Measurements from ENCODE around the gene LPP.

LPP gene

DNA sequence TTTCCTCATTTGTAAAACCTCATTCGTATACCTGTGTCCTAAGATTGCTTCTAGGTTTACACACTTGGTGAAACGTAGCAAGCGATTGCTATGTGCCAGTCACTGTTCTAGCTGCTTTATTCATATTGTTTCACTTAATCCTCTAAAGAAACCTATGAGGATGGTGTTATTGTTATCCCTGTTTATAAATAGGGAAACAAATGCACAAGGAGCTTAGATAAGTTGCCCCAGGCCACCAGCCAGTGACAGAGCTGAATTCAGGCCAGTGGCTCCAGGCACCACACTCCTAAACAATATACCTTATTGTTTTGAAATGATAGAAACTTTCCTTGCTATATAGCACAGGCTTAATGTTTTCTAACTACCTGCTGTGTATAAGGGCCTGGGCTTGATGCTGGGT, 44.0 kb downstream of the LPP start:
- DNase-seq, result no peak

- DNase-seq, result no peak
Observed at GRCh38 chr3:188198760-188199327, 44.9 kb downstream of the LPP start.

GRCh38 chr3:188199386-188199785, 45.4 kb downstream of the LPP start:
- no peak for DNase-seq

GRCh38 chr3:188200481-188200880, 46.5 kb downstream of the LPP start:
- DNase-seq, result no peak

DNA sequence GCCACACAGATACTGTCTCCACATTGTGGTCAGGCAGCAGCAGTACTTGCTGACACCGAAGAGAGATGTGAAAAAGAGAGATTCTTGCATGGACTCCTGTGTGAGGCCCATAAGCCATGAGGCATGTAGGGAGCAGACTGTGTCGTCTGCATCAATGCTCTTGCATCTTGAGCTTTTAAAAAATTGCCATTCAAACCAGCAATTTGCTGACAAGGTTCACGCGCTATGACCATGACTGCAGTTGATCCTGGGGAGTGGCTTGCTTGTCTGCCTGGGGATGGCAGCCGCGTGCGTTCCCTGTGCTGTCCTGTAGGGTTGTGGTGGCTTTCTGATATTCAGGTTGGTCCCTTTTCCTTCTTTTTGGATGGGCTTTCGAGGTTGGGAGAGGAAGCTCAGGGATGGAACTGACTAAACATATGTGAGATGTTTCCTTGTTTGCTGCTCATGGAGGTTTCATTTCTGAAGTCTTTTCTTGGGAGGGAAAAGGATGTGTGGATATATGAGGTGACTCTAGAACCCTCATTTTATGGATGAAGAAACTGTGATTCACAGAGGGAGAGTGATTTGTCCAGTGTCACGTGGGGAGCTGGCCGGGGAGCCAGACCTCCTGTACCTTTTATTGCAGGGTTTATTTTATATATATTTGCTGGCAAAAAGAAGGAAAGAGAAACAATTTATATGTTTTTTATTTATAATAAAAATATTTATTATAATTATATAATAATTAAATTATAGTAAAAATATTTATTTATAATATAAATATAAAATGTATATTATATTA, 48.6 kb downstream of the LPP start:
- DNase-seq, result peak; percentile 39

- DNase-seq, result no peak
Observed at GRCh38 chr3:188204526-188204925, 50.6 kb downstream of the LPP start.

GRCh38 chr3:188205992-188206416, 52.0 kb downstream of the LPP start:
- DNase-seq, result no peak

DNA sequence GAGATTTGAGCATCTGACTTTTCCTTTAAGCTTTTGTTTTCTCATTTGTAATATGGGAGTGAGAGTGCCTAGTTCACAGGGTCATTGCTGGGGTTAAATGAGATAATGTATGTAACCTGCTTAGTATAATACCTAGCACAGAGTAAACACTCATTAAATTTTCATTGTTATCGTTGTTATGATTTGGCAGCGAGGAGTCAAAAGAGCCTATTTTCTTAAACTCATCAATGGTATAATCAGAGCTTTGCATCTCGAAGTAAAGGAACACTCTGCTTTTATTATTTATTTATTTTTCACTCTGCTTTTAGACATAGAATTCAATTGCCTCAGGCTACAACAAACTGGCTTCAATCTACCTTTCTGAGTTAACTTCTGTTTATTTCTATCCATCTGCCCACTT, 52.8 kb downstream of the LPP start:
- DNase-seq, result no peak

- no peak for DNase-seq
Observed at GRCh38 chr3:188207941-188208515, 54.1 kb downstream of the LPP start.

DNA sequence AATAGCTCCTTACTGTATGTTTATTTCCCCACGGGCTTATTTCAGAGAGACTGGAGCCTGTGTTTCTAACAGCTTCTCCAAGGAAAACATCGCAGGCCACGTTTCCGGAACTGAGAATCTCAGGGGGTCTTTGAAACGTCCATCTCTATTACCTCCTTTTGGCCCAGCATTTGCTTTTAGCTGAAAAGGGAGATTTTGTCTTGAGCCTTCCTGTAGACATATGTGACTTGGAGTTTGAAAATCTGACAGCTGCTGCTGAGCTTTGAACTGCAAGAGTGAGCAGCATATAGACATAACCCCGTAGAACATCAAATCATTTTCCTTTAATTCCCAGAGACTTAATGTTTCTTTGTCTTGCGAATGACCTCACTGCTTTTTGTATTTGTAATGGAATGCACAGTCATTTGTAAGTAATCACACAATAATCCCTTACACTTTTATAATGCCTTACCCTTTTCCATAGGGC, 54.6 kb downstream of the LPP start:
- no peak for DNase-seq

GRCh38 chr3:188209034-188209433, 55.1 kb downstream of the LPP start:
- no peak for DNase-seq

DNA sequence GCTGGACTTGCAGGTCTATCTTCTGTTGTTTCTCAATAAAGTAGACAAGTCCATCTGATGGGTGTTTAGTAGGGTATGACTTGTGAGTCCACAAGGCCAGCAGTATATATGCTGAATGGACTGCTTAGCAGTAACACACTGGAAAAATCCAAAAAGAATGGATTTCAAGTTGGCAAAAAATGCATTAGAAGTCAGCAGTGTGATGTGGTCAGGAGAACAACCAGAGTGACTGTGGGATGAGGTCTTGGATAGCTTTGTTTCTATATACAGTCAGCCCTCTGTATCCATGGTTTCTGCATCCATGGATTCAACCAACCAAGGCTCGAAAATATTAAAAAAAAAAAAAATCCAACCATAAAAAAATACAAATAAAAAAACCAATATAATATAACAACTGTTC, 55.8 kb downstream of the LPP start:
- DNase-seq, result no peak

GRCh38 chr3:188211476-188211875, 57.5 kb downstream of the LPP start:
- no peak for DNase-seq

DNA sequence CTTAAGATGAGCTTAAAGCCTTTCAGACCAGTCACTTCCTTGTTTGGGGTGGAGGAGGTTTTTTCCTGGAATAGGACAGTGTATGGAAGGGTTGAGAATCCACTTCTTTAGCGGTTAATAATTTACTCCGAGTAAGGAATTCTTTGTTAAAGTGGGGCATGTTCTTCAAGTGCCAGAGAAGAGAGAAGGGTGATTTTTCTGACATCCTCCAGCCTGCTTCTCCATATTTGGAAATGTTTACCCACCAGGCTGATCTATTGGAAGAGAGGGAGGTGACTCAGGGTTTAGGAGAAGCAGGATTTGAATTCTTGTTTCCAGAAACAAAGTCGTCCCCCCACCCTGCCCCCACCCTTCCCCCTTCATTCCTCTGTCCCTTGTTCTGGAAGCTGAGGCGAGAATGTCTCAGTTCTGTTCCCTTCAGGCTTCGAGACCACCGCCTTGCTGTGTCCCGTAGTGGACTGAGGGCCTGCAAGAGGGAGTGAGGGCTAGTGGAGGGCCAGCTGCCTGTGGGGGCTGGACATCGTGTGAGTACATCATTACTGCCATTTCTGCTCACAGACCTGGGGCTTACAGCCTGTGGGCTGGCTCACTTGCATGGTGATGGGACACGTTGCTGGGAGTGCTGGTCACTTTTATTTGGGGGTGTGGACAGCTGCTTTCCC, 58.5 kb downstream of the LPP start:
- DNase-seq, result no peak

DNA sequence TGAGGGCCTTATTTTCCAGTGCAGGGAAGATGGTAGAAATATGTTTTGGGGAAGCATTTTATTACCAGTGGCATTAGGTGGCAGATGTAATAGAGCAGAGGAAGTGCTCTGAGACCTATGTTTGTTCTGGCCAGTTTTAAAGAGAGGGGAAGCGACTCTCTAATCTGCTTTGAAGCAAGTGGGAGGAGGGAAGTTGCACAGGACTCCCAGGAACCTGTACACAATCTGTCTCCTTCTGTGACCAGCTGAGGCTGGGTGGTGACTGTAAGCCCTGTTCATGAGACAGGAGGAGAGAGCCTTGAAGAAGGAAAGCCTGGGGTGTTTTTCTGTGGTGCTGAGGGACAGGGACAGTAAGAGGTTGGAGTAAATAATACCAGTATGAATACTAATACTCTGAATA, 60.5 kb downstream of the LPP start:
- DNase-seq, result no peak

GRCh38 chr3:188215129-188215528, 61.2 kb downstream of the LPP start:
- no peak for DNase-seq

DNA sequence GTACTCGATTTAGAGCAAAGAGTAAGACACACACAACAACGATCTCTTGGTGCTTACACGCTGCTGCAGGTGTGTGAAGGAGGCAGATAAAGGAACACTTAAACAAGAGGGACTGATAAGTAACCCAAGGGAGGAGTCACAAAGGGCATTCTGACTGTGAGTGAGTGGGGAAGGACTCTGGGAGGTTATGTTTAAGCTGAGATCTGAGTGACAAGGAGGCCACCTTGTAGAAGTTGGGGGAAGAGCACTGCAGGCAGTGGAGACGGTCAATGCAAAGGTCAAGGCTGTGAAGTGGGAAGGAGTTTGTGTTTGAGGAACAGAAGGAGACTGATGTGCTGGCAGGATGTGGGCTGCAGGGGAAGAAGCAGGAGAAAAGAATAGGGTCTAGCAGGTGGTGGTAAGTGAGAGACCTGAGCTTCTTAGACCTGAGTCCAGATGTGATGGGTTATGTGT, 63.1 kb downstream of the LPP start:
- DNase-seq, result no peak

DNA sequence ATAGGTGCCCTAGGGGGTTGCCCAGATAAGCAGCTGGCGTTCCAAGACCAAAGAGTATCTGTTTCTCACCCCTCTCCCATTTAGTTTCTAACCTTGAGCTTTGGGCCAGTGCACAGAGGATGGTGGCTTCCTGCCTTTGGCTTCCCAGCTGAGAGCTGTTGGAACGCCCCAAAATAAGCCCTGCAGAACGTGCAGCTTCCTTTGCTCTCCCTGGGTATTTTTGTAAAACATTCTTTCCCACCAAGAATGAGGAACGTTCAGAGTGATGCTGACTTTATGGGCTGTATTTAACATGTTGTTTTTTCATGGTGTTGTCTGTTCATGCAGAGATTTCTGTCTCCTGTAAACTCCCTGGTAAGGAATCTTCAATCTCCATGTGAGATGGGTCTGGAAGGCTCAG, 63.8 kb downstream of the LPP start:
- DNase-seq, result no peak

- DNase-seq, result no peak
Observed at GRCh38 chr3:188218603-188219002, 64.6 kb downstream of the LPP start.

- no peak for DNase-seq
Observed at GRCh38 chr3:188219147-188219546, 65.2 kb downstream of the LPP start.

- DNase-seq, result no peak
Observed at GRCh38 chr3:188220097-188220788, 66.3 kb downstream of the LPP start.

DNA sequence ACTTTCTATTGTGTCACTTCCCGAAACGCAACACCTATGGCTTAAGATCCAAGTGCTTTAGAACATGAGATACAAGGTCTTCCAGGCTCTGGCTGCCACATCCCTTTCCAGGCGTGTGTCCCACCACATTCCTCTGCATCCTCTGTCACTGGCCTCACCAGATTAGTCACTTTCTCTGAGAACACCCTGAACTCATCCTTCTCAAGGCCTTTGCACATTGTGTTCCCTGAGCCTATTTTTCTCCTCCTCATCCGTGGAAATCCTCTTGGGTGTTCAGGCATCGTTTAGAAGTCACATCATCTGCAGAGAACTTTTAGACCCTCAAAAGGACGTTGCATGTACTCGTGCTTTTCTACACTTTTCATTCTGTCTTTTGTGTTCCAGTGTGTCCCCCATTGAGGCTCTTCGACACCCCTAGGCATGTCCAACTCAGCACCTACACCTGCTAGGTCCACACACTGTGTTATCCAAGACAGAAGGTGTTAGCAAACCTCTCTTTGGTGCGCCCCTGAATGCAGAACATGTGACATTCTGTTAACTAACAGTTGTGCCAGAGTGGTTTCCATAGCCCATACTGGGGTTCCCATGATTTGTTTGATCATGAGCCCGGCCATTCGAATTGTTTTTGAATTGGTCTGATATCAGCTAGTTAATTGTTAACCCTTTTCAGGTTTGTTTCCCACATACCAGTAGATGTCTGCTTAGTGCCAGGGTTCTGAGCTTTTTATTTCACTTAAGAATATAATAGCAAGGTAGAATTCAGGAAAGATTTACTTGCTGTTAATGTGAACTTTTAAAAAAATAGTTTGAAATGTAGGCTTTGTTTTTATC, 67.2 kb downstream of the LPP start:
- DNase-seq, result no peak

All from stimulated activated CD4-positive, alpha-beta T cell treated with anti-CD3 and anti-CD28 coated beads, Interleukin-15, amount 100 ng/mL, for 24 hours (primary cell).